ENCODE results near the gene KCNQ1. TPM values are rescaled to one million over a fixed set of nuclear protein-coding genes. Genes with fewer than 3 reads are reported as not detected.

The KCNQ1 gene
- total and polyA plus RNA-seq, 12 donors: 11.0 to 447 (median 320) TPM

DNA sequence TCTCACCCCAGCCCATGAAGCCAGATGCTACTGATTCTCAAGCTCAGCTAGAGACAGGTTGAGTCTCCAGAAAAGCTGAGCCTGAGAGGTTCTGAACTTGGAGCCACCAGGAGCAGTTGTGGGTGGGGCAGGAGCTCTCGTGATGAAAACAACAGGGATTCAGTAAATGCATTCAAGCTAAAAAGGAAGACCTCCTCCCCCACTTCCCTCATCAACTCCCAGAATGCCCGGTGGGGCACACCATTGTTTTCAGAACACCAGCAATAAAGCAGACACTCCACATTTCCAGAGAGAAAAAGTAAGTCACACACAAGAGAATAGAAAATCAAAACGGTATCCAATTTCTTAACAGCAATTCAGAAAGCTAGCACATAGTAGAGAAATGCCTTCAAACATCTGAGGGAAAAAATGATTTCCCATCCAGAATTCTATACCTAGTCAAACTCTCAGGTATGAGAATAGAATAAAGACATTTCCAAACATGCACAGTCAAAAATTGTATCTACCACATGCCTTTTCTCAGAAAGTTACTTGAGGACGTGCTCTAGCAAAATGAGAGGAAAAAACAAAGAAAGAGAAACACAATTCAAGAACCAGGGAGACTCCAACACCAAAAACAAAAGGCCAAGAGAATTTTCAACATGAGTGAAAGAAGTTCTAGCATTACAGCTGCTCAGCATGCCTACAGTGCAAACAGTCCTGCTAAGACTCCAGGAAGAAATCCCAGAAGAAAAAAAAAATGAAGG lies 383.9 kb downstream of the KCNQ1 start:
- 79 to 90% (median 87%) methylated on average over 4 of the region's 4 CpGs for WGBS, 4 donors
- TF ChIP-seq POLR2A (IDR thresholded peaks at IDR 0.05): no peak
- TF ChIP-seq, protein P1, sequence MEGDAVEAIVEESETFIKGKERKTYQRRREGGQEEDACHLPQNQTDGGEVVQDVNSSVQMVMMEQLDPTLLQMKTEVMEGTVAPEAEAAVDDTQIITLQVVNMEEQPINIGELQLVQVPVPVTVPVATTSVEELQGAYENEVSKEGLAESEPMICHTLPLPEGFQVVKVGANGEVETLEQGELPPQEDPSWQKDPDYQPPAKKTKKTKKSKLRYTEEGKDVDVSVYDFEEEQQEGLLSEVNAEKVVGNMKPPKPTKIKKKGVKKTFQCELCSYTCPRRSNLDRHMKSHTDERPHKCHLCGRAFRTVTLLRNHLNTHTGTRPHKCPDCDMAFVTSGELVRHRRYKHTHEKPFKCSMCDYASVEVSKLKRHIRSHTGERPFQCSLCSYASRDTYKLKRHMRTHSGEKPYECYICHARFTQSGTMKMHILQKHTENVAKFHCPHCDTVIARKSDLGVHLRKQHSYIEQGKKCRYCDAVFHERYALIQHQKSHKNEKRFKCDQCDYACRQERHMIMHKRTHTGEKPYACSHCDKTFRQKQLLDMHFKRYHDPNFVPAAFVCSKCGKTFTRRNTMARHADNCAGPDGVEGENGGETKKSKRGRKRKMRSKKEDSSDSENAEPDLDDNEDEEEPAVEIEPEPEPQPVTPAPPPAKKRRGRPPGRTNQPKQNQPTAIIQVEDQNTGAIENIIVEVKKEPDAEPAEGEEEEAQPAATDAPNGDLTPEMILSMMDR (IDR thresholded peaks at IDR 0.05): no peak
- no peaks in the 10 kb centered on the region for H3K27me3 ChIP-seq
- no peaks in the 10 kb centered on the region for H3K36me3 ChIP-seq (replicated peaks in 1 of 2)
- peaks cover 14 to 35% of the 10 kb centered on the region in 2 donors for H3K4me1 ChIP-seq (replicated peaks in 1 of 2)
- DNase-seq: no peak
- no peak overlapping the region for H3K4me3 ChIP-seq
- H3K27ac ChIP-seq: no peak overlapping the region
- no peaks in the 10 kb centered on the region for H3K9me3 ChIP-seq (replicated peaks in 1 of 3)
- intact Hi-C loops (cut with DNase I): no loop called here

DNA sequence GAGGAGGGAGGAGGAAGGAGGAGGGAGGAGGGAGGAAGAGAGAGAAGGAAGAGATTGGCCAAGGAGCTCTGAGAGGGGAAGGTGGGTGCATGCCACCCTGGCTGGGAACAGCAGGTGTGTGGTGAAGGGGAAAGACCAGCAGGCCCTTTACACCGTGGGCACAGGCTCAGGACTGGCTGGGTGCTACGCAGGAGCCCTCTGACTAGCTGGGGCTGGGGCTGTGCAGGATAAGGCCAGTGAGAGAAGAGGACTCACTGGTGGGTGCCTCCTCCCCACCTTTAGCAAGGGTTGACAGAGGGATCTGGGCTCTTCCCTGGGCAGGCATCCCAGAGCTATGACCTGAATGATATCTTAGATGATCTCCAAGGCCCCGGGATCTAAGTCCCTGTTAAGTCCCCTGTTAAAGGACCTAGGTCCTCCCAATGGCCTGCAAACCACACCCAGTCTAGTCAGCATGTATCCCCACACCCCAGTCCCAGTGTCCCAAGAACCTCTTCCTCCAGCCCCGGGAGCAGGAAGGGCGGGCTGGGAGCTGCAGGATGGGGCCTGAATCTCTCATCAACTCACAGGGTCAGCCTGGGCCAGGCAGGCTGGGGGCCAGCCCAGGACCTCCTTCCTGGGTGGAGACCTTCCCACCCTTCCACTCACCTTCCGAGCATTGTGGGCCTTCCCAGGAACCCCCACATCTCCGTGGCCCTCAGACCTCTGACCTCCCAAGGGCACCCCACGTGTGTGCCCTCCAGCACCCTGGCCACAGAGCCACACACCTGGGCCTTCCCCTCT lies 385.4 kb downstream of the KCNQ1 start:
- TF ChIP-seq POLR2A (IDR thresholded peaks at IDR 0.05): no peak
- TF ChIP-seq, protein P1 (IDR thresholded peaks at IDR 0.05): no peak
- no peak overlapping the region for H3K27ac ChIP-seq
- H3K4me3 ChIP-seq: no peak overlapping the region
- no peaks in the 10 kb centered on the region for H3K27me3 ChIP-seq
- peaks cover 7 to 20% of the 10 kb centered on the region in 2 donors for H3K4me1 ChIP-seq (replicated peaks in 1 of 2)
- H3K36me3 ChIP-seq (replicated peaks in 1 of 2): no peaks in the 10 kb centered on the region
- intact Hi-C loops (cut with DNase I): no loop called here
- no peak for DNase-seq
- WGBS, 4 donors: 82 to 87% (median 85%) methylated on average over 6 to 8 of the region's 8 CpGs
- no peaks in the 10 kb centered on the region for H3K9me3 ChIP-seq (replicated peaks in 1 of 3)

- TF ChIP-seq, protein P1 (IDR thresholded peaks at IDR 0.05): no peak
- TF ChIP-seq POLR2A (IDR thresholded peaks at IDR 0.05): no peak
- no peak overlapping the region for H3K4me3 ChIP-seq
- no peak overlapping the region for H3K27ac ChIP-seq
- no peaks in the 10 kb centered on the region for H3K9me3 ChIP-seq (replicated peaks in 1 of 3)
- peaks cover 0 to 14% of the 10 kb centered on the region in 2 donors for H3K4me1 ChIP-seq (replicated peaks in 1 of 2)
- WGBS, 4 donors: 92 to 100% (median 95%) methylated on average over 5 to 8 of the region's 8 CpGs
- DNase-seq: no peak
- no peaks in the 10 kb centered on the region for H3K27me3 ChIP-seq
- intact Hi-C loops (cut with DNase I): no loop called here
- no peaks in the 10 kb centered on the region for H3K36me3 ChIP-seq (replicated peaks in 1 of 2)
Observed at GRCh38 chr11:2830886-2831285, 386.1 kb downstream of the KCNQ1 start.

- Histone ChIP-seq H3K27ac (no peak overlapping the region), H3K4me1 (replicated peaks in 1 of 2) (peaks cover 6 to 10% of the 10 kb centered on the region in 2 donors), H3K27me3 (no peaks in the 10 kb centered on the region), H3K36me3 (replicated peaks in 1 of 2) (no peaks in the 10 kb centered on the region), H3K9me3 (replicated peaks in 1 of 3) (no peaks in the 10 kb centered on the region), H3K4me3 (no peak overlapping the region)
- TF ChIP-seq, protein P1 (IDR thresholded peaks at IDR 0.05): no peak
- TF ChIP-seq POLR2A (IDR thresholded peaks at IDR 0.05): no peak
- WGBS, 4 donors: 91 to 100% (median 94%) methylated on average over 7 to 14 of the region's 14 CpGs
- intact Hi-C loops (cut with DNase I): no loop called here
- DNase-seq: no peak
Observed at GRCh38 chr11:2831781-2832532, 387.1 kb downstream of the KCNQ1 start.

Data from adrenal gland (tissue), 12 donors.